Endothelial cell (in vitro differentiated cells): Measurements from ENCODE around the gene DACT1. TPM values are rescaled to one million over a fixed set of nuclear protein-coding genes. Genes with fewer than 3 reads are reported as not detected.

Source experiments
- DNase-seq: peaks from one replicate; pipeline ENCODE4 v3.0.0; 2021; ENCODE audit warnings: low spot score
- H3K27ac Mint-ChIP-seq: one replicate; pipeline ENCODE4 v1.8.0; 2021; ENCODE audit warnings: mixed read lengths, inconsistent platforms; ENCODE audit not compliant: unreplicated experiment
- H3K27me3 Mint-ChIP-seq: one replicate; pipeline ENCODE4 v1.8.0; 2021; ENCODE audit warnings: mild to moderate bottlenecking, moderate library complexity, mixed read lengths, inconsistent platforms; ENCODE audit not compliant: unreplicated experiment
- H3K36me3 Mint-ChIP-seq: one replicate; pipeline ENCODE4 v1.8.0; 2021; ENCODE audit warnings: mild to moderate bottlenecking, low read depth, mixed read lengths, inconsistent platforms; ENCODE audit not compliant: unreplicated experiment
- H3K4me1 Mint-ChIP-seq: one replicate; pipeline ENCODE4 v1.8.0; 2021; ENCODE audit warnings: mild to moderate bottlenecking, mixed read lengths, inconsistent platforms; ENCODE audit not compliant: unreplicated experiment
- H3K4me3 Mint-ChIP-seq: one replicate; pipeline ENCODE4 v1.8.0; 2021; ENCODE audit warnings: mild to moderate bottlenecking, mixed read lengths, inconsistent platforms; ENCODE audit not compliant: unreplicated experiment
- H3K9me3 Mint-ChIP-seq: one replicate; pipeline ENCODE4 v1.8.0; 2021; ENCODE audit warnings: mixed read lengths, inconsistent platforms; ENCODE audit not compliant: unreplicated experiment
- total RNA-seq: library from RNA; stranded (reverse); fragmentation: NEBNext Ultra II Directional; extraction: Animal tissue kit (Norgen Biotek cat#: 25700); gene quantifications from one replicate; pipeline ENCODE4 v1.2.1, GENCODE V29; 2021; ENCODE audit not compliant: unreplicated experiment
- TF ChIP-seq, protein P1 (sequence below): fragments of 200-600 bp; sonication (generic); IDR thresholded peaks from one replicate; pipeline ENCODE4 v1.5.0; 2021; ENCODE audit warnings: antibody characterized with exemption; ENCODE audit not compliant: unreplicated experiment

The DACT1 gene
- total RNA-seq, 1 donor from 2014 or later: 2.0 TPM

DNA sequence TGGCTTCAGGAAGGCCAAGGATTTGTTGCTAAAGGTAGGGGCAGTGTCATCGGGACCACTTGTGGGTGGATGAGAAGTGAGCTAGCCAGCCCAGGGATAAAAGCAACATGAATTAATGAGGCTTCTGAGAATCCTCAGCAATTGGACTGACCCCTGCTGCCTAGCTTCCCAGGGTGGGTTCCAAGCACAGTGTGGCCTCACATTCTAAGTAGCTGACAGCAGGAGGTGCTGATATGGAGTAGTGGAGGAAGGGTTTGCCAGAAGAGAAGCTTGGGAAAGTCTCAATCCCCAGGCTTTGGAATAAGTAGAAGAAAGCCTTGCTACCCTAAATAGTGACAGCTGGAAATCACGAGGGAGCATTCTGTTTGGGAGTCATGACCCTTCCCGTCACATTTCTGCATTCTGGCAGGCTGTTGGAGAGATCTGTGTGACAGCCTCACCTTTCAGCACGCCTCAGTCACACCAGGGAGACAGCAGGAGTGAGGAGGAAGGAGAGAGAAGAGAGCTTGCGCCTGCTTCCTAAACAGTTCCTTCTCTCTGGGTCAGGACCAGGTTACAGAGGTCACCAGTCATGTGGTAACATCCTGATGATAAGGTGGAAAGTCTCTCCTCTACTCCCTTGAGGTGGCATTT is 31.2 kb downstream of the DACT1 start:
- Mint-ChIP-seq H3K9me3 (no peaks in the 10 kb centered on the region), H3K4me3 (no peak overlapping the region), H3K27ac (no peak overlapping the region), H3K4me1 (no peaks in the 10 kb centered on the region), H3K27me3 (no peaks in the 10 kb centered on the region), H3K36me3 (no peaks in the 10 kb centered on the region)
- TF ChIP-seq, protein P1, sequence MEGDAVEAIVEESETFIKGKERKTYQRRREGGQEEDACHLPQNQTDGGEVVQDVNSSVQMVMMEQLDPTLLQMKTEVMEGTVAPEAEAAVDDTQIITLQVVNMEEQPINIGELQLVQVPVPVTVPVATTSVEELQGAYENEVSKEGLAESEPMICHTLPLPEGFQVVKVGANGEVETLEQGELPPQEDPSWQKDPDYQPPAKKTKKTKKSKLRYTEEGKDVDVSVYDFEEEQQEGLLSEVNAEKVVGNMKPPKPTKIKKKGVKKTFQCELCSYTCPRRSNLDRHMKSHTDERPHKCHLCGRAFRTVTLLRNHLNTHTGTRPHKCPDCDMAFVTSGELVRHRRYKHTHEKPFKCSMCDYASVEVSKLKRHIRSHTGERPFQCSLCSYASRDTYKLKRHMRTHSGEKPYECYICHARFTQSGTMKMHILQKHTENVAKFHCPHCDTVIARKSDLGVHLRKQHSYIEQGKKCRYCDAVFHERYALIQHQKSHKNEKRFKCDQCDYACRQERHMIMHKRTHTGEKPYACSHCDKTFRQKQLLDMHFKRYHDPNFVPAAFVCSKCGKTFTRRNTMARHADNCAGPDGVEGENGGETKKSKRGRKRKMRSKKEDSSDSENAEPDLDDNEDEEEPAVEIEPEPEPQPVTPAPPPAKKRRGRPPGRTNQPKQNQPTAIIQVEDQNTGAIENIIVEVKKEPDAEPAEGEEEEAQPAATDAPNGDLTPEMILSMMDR: no peak
- no peak for DNase-seq

DNA sequence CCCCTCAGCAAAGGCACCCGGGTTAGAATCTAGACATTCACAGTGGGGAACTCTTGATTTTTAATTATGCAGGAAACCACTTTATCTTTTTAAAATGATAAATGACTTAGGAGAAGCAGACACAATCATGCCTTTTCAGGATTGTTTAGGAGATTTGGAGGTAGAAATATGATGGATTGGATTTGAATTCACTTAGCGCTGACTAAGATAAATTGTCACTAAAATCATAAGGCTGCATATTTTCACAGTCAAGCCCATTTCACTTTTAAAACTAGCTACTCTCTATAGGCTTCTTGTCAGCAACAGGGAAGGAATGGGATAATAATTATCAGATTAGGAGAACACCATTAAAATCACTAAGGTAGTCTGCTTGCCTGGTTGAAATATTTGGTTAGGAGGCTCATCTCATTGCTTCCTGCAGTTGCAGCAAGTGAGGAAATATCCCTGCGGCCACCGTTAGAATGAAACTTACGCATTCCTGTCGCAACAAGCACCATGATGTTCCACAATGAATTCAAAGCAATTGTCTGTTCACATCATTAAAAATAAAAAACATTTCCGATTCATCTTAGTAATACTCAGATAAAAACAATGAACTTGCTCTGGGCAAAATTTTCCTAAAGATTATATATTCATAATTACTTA is 31.9 kb downstream of the DACT1 start:
- Mint-ChIP-seq H3K36me3 (no peaks in the 10 kb centered on the region), H3K9me3 (no peaks in the 10 kb centered on the region), H3K27me3 (no peaks in the 10 kb centered on the region), H3K4me3 (no peak overlapping the region), H3K4me1 (no peaks in the 10 kb centered on the region), H3K27ac (no peak overlapping the region)
- DNase-seq: no peak
- TF ChIP-seq, protein P1: no peak

DNA sequence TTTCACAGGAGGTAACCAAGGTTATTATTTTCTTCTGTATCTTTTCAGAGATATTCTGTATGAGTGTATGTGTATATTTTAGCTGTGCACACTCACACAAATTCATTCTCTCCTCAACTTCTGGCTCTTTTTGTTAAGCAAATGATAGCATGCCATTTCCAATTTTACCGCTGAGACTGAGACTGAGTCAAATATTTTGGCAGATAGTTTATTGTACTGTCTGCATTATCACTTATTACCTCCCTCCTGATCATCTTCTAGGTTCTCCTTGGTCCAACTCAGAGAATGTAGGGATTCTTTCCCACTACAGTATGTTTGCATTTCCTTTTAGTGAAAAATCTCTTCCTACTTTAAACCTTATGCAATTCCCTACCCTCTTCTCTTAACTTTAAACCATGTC is 33.3 kb downstream of the DACT1 start:
- Mint-ChIP-seq H3K4me3 (no peak overlapping the region), H3K27me3 (no peaks in the 10 kb centered on the region), H3K4me1 (no peaks in the 10 kb centered on the region), H3K36me3 (no peaks in the 10 kb centered on the region), H3K27ac (no peak overlapping the region), H3K9me3 (no peaks in the 10 kb centered on the region)
- DNase-seq: no peak
- TF ChIP-seq, protein P1: no peak

DNA sequence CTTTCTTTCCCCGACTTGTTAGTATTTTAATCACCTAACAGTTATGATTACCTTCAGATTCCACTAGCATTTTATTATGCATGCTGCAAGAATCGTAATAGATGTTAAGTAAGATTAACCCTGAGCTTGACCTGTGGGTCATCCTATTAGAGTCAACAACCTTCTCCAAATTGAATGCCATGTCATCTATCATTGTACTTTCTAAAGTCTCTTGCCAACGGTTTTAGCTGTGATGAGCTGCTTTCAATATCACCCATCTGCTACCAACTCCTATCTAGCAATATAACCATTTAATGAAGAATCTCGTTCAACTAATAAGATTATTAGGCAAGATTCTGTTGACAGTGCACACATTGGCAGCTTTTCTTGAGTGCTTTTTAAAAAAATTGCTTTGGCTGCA is 33.7 kb downstream of the DACT1 start:
- TF ChIP-seq, protein P1: no peak
- no peaks in the 10 kb centered on the region for H3K4me1 Mint-ChIP-seq
- H3K36me3 Mint-ChIP-seq: no peaks in the 10 kb centered on the region
- no peaks in the 10 kb centered on the region for H3K27me3 Mint-ChIP-seq
- H3K4me3 Mint-ChIP-seq: no peak overlapping the region
- H3K27ac Mint-ChIP-seq: no peak overlapping the region
- H3K9me3 Mint-ChIP-seq: no peaks in the 10 kb centered on the region
- DNase-seq: no peak

DNA sequence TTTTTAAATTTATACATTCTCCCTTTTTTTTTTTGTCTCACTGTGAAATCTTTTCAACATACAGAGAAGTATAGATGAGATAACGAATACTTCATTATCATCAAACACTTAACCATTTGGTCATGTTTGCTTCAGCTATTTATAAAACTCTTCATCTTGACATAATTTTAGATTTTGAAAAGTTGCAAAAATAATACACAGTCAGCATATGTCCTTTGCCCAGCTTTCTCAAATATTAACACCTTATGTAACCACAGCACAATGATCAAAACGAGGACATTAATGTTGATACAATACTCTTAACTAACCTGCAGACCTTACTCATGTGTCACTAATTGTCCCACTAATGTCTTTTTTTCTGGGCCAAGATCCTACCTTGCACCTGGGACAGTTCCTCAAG is 36.0 kb downstream of the DACT1 start:
- Mint-ChIP-seq H3K4me1 (no peaks in the 10 kb centered on the region), H3K4me3 (no peak overlapping the region), H3K27ac (no peak overlapping the region), H3K27me3 (no peaks in the 10 kb centered on the region), H3K9me3 (no peaks in the 10 kb centered on the region), H3K36me3 (no peaks in the 10 kb centered on the region)
- TF ChIP-seq, protein P1: no peak
- DNase-seq: no peak
